Activated CD4-positive, alpha-beta T cell treated with anti-CD3 and anti-CD28 coated beads, Interleukin-2, Interleukin-4, amounts not matched to agents 100 ng/mL and 50 ng/mL, durations not matched to agents 16 hours and 8 hours (primary cell): ENCODE measurements around the gene COPS9.

Source experiments
- DNase-seq: peaks from one replicate; pipeline ENCODE4 v3.0.0-alpha.2; 2020; ENCODE audit warnings: low spot score

The COPS9 gene

DNA sequence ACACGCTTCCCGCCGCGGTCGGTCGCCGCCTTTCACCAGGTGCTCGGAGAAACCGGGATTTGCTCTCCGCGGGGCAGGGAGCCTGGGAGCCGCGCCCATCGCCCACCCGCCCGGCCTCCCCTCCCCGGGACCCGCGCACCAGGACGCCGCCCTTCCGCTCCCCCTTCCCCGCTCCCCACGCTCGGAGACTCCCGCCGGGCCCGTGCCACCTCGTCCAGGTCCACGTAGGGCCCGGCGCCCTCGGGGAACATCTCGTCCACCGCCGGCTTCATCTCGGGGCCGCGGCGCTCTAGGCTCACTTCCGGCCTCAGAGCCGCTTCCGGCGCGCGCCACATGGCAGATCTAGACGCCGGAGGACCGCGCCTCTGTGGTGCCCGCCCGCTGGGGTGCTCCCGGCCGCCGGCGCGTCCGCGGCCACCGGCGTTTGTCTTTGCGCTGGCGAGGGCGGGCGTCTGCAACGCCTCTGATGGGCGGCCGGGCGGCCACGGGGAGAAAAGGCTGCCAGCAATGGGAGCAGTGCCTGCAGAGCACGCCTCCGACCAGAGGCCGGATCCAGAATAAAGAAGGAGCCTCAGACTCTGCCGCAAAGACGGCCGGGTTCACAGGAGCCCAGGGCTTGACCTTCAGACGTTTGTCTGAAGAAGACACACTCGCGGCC is at the start of gene COPS9:
Gene COPS9, minus strand, starts transcription at position 293 of the 658 bp plus-strand sequence. Its CDS starts 21 bp downstream, at position 272.
- peak; percentile 87 for DNase-seq

DNA sequence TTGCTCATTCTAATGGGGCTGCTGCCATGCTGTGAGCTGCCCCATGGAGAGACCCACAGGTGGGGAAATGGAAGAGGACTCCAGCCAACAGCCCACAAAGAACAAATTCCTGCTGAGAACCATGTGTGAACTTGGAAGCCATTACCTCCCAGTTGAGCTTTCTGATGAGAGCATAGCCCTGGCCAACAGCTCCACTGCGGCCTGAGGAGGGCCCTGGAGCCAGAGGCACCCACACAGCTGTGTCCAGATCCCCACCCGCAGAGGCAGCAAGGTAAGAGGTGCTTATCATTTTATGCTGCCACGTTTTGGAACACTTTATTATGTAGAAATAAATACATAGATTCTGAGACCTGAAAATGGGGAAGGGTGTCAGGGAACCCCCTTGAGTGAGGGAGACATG is 48.6 kb upstream of the COPS9 start:
- no peak for DNase-seq

DNA sequence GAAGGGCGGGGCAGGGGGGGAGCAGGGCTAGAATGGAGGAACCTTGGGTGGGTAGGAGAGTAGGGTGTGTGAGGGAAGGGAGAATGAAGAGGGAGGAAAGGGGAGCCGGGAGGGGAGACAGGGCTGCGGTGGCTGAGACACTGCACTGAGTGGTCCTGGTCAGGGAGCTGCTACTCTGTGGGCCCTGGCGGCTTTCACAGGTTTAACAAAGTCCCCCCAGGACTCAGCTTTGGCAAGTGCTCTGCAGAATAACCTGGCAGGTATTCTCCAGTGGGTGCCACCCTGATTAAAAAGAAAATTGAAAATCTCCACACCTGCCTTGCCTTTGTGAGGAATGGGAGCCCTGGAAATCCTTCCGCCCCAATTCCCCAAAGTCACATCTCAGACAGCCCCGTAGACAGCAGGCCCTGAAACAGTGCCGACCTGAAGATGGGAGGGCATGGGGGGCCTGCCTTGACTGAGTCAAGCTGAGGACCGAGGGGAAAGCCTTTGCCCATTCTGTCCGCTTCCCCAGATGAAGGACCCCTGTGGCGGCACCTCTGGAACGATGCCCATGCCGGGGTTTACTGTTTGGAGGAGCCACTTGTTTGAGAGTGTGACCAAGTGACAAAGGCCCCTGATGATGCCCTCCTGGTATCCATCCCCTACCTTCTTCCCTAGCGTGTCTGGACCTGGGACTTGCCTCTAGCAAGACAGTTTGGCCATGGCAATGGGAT is 47.9 kb upstream of the COPS9 start:
- DNase-seq = no peak

DNA sequence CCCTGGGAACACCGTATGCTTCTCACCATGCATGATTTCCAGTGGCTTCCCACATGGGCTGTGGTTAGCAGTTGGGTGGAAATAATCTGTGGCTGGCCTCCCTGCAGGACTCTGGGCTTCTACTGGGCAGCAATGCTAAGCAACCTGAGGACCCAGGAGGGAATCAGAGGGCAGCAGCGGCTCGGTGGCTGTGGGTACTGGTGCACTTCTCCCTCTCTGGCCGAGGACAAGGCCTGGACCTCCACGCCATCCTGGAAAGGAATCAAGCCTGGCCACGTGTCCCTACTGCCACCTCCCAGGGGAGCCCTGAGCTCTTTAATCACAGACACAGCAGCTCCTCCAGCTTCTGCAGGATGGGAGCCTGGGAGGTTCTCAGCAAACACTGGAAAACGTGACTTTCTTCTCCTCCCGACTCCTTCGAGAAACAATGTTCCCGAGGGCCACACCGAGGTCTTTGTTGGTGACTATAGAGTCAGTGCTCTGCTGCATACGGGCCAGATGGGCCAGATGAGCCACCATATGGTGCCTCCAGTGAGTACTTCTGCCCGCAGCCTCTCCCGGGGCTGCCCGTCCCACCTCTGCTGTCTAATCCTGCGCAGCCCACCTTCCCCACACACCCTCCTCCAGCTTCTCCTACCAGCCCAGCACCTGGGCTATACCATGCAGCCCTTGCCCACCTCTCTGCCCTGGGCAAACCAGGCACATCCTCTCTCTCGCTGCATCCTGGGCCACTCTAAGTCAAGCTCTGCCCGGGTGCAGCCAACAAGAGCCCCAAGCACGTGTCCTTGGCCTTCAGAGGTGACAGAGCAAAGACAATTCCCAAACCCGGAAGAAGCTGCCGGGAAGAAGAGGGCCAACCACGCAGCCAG is 47.1 kb upstream of the COPS9 start:
- DNase-seq = no peak

DNA sequence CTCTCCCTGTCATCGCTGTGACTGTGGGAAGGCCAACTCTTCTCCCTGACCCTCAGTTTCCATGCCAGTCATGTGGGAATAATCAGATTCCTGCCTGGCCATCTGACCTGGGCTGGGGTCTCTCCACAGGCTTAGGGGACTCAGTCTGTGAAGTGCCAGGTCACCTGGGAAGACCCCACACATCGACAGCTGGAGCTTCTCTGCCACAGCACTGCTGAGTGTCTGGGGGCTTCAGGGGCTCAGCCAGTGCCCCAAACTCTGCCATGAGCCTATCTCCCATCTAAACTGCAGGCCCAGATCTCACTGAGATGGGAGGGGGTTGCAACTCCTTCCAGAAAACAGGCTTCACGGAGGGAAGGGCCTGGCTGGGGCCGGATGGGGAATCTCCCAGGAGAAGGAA is 46.4 kb upstream of the COPS9 start:
- no peak for DNase-seq

DNA sequence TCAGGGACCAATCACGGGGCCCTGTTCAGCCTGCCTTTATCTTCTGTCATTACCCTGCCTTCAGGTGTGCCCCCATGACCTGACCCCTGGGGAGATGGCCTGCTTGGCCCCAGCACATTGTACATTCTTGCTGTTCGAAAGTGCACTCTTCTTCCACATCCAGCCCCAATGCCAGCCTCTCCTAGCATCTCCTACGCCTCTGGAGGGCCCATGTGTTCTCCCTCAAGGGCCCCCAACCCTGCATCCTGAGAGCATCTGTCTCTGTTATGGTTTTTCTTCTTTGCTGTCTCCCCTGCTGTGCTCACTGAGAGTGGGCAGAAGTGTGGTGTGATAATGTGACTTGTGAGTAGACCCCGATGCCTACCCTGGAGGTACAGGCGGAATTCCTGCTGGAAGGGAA is 45.9 kb upstream of the COPS9 start:
- no peak for DNase-seq

DNA sequence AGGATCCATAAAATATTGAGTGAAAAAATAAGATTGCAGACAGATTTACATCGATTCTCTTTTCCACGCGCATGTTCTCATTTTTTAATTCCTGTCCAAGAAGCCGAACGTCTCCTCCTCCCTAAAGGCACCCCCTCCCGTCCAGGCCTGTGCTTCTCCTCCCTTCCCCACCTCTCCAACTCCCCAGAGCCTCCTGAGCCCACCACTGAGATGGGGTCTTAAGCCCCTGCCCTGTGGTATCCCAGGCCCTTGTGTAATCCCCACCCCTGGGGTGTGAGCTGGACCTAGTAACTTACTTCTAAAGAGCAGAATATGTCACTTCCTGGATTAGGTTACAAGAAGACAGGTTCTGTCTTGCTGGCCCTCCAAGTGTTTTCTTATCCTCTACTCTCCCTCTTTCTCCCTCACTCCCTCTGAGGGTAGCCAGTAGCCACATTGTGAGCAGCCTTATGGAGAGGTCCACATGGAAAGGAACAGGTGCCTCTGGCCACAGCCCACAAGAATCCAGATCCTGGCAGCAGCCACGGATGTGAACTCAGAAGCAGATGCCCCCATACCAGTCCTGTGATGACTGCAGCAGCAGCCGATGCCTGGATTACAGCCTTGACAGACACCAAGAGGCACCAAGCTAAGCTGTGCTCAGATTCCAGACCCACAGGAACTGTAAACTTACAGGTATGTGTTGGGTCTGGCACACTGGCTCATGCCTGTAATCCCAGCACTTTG is 44.0 kb upstream of the COPS9 start:
- DNase-seq = no peak

DNA sequence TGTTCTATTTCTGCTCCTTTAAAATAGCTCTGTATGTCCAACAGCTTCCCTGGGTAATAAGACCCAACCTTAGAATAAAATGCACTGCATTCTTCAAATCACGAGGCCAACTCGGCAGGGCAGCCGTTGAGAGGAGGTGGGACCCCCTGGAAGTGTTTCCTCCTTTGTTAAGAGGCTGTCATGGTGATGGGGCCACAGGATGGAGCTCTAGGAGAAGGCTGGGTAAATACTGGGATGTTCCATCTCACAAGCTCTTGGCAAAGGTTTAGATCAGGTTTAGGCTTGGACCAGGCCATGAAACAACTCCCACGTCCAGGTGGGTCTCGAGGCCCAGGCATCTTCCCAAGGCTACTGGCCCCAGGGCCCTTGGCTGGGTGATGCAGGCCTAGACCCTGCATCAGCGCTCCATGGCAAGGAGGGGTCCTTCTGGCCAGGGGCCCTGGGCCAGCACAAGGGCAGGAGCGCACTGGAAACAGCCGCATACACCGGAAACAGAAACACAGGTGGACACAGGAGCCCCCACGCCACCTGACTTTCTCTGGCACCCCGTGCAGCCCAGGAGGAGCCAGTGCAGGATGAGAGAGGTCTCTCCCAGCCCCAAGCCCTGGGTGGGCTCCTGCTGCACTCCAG is 43.2 kb upstream of the COPS9 start:
- no peak for DNase-seq

DNA sequence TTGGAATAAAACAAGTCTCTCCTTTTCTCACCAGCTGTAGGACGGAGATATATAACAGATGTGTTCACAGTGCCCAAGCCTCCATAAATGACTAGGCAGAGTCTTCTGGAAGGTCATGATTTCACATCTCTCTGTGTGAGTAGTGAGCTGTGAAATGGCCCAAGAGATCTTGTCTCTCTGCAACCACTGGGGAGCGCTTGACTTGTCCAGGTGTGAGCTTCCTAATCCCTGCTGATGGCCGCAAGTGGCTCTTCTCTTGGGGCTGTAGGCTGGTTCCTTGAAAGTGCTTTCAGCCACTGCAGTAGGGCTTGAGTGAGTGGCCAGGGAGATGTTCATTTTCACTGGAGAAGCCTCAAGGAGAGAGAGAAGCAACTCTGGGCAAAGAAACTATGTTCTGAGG is 42.5 kb upstream of the COPS9 start:
- no peak for DNase-seq

DNA sequence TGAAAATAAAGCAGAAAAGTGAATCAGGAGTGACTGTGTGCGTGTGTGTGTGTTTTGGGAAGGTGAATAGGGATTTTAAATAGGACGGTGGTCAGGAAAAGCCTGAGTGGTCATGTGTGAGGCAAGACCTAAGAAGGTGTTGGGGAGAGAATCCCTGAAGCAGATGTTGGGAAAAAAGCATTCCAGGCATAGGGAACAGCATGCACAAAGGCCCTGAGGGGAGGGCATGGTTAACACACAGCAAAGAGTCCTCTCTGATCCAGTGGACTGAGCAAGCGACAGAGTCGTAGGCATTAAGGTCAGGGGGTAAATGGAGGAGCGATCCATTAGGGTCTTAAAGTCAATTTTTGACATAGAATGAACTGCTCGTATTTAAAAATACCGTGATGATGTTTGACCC is 38.4 kb upstream of the COPS9 start:
- DNase-seq = no peak

DNA sequence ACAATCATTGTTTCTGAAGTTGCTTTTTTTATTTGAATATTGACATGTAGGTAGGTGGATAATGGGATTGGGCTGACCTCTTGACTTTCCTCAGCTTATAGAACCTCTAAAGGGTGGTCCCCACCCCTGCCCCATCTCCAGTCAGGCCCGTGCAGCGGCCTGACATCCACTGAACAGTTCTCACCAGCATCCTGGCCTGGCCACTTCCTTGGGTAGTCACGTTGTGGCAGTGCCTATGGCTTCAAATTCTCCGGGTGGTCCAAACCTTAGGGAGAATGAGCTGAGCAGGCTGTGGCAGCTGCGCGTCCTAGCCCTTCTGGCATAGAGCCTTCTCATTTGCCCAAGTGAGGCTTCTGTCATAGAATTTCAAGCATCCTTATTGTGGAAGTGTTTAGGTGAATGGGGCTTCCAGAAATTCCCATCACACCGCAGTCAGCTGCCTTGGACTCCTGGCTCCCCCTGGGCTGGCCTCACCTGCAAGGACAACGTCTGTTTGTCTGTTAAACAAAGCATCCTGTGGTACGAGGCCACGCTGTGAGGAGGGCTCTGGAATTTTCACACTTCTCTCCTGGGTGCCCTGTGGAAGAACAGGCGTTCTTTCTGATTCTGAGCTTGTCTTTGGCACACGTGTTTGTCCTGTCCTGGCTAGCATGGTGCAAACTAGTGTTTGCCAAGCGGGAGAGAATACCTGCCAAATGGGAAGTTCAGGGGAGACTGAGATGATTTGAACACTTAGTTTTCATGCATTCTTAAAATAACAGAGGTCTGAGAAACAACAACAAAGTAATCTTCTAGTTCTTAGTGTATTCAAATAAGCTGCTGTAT is 36.2 kb upstream of the COPS9 start:
- DNase-seq = no peak

DNA sequence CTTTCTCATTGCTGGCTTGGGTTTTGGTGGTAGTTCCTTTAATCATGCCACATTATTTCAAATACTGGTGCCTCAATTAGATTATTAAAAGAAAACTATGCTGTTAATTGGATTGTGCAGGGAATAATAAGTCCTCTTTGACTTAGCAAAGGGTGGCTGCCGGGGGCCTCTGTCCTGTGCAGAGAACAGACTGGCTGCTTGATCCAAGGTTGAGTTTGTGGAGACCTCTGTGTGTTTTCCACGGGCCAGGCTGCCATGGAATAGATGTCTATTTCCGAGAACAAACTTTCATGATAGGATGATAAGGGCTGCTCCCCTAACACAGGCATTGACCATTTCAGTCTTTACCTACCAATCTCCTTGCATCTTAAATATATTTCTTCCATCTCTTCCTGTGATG is 34.8 kb upstream of the COPS9 start:
- no peak for DNase-seq

DNA sequence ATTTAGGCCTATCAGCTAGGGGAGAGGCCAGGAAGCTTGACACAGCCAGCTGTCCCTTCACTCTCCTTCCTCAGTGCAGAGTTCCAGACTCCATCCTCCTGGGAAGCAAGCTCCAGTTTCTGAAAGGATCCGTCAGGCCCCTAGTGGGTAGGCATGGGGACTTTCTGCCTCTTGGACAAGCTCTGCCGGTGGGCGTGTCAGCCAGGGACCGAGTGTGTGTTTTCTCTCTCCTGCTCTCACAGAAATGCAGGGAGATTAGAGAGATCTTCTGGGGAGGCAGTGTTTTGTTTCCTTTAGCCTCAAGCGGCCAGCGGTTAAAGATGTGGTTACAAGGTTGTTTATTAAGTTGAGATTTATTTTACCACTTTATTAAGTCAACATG is 34.2 kb upstream of the COPS9 start:
- no peak for DNase-seq

DNA sequence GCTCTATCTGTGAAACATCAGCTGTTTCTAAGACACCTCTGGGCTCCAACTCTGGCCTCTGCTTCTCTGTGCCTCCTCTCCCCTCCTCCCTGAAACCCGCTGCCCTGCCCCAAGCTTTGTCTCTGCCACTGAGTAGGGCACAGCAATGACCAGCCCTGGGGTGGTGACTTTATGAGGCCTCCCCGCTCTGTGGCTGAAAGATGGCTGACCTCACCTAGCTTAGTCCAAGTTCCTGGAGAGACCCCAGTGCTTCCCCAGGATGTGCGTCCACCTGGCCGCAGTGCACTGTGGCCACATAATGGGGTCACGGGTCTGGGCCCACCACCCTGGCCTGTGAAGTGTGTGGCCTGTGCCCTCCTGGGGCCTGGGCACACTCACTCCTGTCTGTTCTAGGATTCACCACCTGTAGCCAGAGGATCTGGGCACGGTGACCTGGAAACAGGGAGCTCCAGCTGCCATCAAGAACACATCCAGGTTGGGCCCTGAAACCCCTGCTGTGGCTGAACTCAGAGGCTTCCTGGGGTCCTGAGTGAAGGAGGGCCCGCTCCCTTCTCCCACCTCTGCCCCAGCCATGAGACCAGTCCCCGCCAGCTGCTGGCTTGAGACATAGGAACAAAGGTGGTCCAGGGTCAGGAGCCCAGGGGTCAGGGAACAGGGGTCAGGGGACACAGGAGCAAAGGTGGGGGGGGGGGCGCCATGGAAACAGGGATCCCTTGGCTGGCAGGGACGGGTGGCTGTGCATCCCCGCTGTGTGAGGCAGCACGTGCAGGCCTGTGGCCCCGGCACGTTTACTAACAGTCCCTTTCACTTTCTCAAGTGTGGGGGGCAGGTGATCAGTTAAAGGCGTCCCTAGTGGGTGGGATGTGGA is 33.6 kb upstream of the COPS9 start:
- no peak for DNase-seq

DNA sequence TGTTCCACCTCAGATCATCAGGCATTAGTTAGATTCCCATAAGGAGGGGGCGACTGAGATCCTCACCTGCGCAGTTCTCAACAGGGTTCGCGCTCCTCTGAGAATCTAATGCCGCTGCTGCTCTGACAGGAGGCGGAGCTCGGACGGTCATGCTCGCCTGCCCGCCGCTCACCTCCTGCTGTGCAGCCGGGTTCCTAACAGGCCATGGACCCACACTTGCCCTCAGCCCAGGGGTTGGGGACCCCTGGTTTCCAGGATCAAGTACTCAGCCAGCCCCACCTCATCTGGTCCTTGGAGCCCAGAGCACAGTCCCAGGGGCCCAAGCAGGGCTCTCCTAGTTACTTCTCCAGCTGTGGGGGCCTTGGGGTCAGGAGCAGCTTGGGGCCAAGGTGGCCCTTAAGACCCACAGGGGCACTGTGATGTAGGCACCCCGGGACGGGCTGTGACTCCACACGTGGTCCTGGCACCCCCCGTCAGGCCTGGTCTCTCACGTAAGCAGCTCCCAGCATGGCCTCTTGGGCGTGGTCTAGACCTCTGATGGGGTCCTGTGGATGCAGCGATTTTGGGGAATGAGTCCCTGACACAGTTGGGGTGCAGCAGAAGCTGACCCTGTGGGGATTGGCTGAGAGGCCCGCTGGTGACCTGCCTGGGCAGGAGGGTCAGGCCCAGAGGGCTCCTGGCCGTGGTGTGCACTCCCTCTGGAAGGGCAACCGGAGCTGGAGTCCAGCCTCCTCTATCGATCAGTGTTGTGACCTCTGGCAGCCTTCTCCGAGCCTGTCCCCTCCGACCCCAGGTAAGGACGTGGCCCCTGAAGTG is 32.6 kb upstream of the COPS9 start:
- DNase-seq = no peak

DNA sequence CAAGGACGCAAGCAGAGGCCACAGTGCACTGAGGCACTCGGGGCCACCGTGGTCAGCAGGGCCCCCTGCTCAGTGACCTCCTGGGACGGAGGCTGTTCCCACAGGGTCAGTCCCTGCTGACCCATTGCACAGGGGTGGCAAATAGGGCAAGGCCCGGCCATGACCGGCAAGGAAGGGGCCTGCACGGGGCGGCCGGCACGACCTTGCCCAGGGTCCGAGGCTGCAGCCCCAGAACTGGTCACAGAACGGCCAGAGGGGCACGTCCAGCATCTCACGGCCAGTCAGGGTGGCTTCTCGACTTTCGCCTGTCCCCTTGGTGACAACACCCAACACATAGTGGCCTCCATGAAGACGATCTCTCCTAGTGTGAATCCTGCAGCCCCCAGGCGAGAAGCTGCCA is 31.9 kb upstream of the COPS9 start:
- no peak for DNase-seq

DNA sequence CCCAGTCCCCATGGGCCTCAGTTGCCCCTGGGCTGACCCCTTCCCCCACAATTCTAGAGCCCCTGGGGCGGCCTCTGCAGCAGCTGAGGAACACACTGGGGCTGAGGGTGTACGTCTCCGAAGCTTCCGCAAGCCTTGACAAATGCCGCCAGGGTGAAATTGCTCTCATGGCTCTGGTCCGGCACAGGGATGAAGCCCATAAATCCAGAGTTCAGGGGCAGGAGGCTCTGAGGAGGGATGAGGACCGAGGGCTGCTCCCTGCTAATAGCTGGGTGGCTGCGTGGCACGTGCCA is 31.4 kb upstream of the COPS9 start:
- DNase-seq = no peak

DNA sequence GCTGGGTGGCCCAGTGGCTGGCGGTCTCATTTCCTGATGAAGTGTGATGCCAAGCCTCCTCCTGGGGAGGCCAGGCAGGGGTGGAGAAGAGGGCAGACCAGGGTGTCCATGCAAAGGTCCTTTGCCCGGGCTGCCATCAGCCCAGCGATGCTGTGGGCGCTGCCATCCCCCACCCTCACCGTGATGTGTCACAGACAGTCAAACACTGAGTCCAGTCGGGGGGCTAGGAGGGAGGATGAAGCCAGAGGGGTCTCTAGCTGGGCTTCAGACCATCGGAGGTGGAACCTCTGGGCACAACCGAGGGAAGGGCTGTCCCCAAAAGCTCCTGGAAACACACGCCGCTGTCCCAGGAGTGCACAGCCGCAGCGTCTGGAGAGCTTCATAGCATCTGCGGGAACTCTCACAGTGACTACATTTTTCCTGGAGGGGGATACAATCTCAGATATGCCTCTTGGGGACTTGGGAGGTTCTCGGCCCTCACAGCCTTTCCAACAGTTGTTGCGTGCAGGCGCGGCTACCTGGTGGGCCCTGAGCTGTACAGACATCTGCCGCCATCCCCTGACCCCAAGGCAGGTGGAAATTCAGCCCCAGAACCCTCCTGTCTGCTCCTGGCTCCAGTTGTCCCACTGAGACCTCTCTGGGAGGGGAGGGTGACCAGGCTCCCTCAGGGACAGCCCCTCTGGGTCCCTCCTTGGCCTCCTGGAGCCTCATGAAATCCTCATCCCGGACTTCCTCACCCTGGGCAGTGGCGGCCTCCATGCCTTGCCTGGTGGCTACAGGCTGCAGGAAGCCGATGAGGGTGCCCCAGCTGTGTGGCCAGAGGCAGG is 30.9 kb upstream of the COPS9 start:
- no peak for DNase-seq
